K562 (cell line): ENCODE measurements around the gene PI4KA. TPM values are rescaled to one million over a fixed set of nuclear protein-coding genes. Genes with fewer than 3 reads are reported as not detected.

Experiments used
- ARID3B ChIP-seq: fragments of 250-450 bp; sonication (Bioruptor Pico); IDR thresholded peaks from 2 replicates; pipeline ENCODE4 v1.4.0; 2020; ENCODE audit warnings: borderline replicate concordance
- GABPB2 ChIP-seq: fragments of 250-450 bp; sonication (Bioruptor Pico); conservative IDR thresholded peaks from 2 replicates; pipeline ENCODE4 v1.5.1; 2021; ENCODE audit warnings: mild to moderate bottlenecking
- ILK ChIP-seq: fragments of 450-650 bp; IDR thresholded peaks from 2 replicates; pipeline ENCODE4 v1.6.1; 2016; ENCODE audit warnings: missing genetic modification characterization, low read depth, mild to moderate bottlenecking, missing compliant biosample characterization, moderate library complexity, borderline replicate concordance
- KDM1A ChIP-seq, 2 experiments: fragments of 450-650 bp; IDR thresholded peaks; 2 replicates each; pipeline ENCODE4 v1.6.1; 2016; ENCODE audit warnings: mild to moderate bottlenecking in 2 of 2
- MCM2 ChIP-seq: fragments of 450-650 bp; IDR thresholded peaks from 2 replicates; pipeline ENCODE4 v1.6.1; 2017; ENCODE audit warnings: low read depth, mild to moderate bottlenecking
- NRF1 ChIP-seq, 2 experiments: fragments of 450-650 bp; IDR thresholded peaks in 1 of 2; conservative IDR thresholded peaks in 1 of 2; 2 replicates each; pipeline ENCODE4 v1.6.1; 2014; ENCODE audit warnings: mild to moderate bottlenecking in 2 of 2
- REST ChIP-seq, 2 experiments: fragments of 450-650 bp; formaldehyde crosslinking in 1 of 2; IDR thresholded peaks; 2 replicates each; pipeline versions ENCODE4 v1.4.0 to v1.6.1; 2014 to 2020; ENCODE audit warnings: mild to moderate bottlenecking in 2 of 2, borderline replicate concordance in 1 of 2, low read depth in 1 of 2
- RREB1 ChIP-seq: fragments of 250-450 bp; sonication (Bioruptor Pico); IDR thresholded peaks from 2 replicates; pipeline ENCODE4 v1.4.0; 2020
- TEAD1 ChIP-seq, 2 experiments: fragments of 450-650 bp in 1 of 2; sonication (generic) in 1 of 2; formaldehyde crosslinking; IDR thresholded peaks; 2 replicates each; pipeline versions ENCODE4 v1.4.0 to v1.8.0; 2020 to 2022; ENCODE audit warnings: mild to moderate bottlenecking in 2 of 2, missing genetic modification reagents in 1 of 2
- ZBTB1 ChIP-seq: sonication (generic); formaldehyde crosslinking; IDR thresholded peaks from 2 replicates; pipeline ENCODE4 v1.8.1; 2023; ENCODE audit warnings: missing genetic modification reagents, low read depth, mild to moderate bottlenecking, borderline replicate concordance
- polyA plus RNA-seq, 8 experiments: library from polyadenylated mRNA; depleted of rRNA in 4 of 8; stranded (reverse) in 5 of 8; unstranded in 3 of 8; fragments of >200 nt; fragmentation: Nextera tagmentation in 2 of 8; fragmentation: Illumina TruSeq in 1 of 8; extraction: Ambion mirVana in 2 of 8; extraction: Trizol in 1 of 8; gene quantifications; 2 replicates each; pipeline versions ENCODE4 v1.2.1 to v1.2.3, GENCODE V29; 2011 to 2014; ENCODE audit warnings: inconsistent platforms in 1 of 8, missing spikeins in 1 of 8
- total RNA-seq, 7 experiments: library from RNA; depleted of rRNA in 6 of 7; stranded (reverse); fragments of >200 nt in 6 of 7; fragmentation: Illumina TruSeq in 2 of 7; extraction: Trizol in 2 of 7; gene quantifications; 2 replicates each; pipeline versions ENCODE4 v1.2.1 to v1.2.3, GENCODE V29; 2011 to 2021; ENCODE audit warnings: low replicate concordance in 1 of 7

The PI4KA gene
- total and polyA plus RNA-seq, 9 of the 15 experiments (the other 6 are each of a cell fraction or from before 2014, with no cell fraction given) = 7.3 to 187 (median 84.7) TPM

GRCh38 chr22:20779014-20779817, 79.4 kb downstream of the PI4KA start (continued):
- TF ChIP-seq RREB1 = 0 out of 2 replicates have a peak, but pooled peaks have one; percentile 43
- TF ChIP-seq REST (IDR thresholded peaks at IDR 0.05; ENCODE audit: borderline replicate concordance) = no peak
- no peak for TF ChIP-seq REST (CRISPR knock-in tag; IDR thresholded peaks at IDR 0.05; ENCODE audit: low read depth)
- TF ChIP-seq GABPB2 (CRISPR knock-in tag) = peak; percentile 76; the same call in 1 of the 2 replicates
- 0 out of 2 replicates have a peak, but pooled peaks have one; percentile 1 for TF ChIP-seq ILK
- no peak for TF ChIP-seq KDM1A (IDR thresholded peaks at IDR 0.05)
- TF ChIP-seq ZBTB1 = no peak
- TF ChIP-seq TEAD1 (CRISPR knock-in tag; IDR thresholded peaks at IDR 0.05) = no peak
- no peak for TF ChIP-seq ARID3B (CRISPR knock-in tag)
- no peak for TF ChIP-seq NRF1 (conservative IDR thresholded peaks at IDR 0.05 in 1 of 2, IDR thresholded peaks at IDR 0.05 in 1 of 2)
- TF ChIP-seq MCM2 = no peak
